K562 (cell line): ENCODE data around the gene KRT14. TPM values are rescaled to one million over a fixed set of nuclear protein-coding genes. Genes with fewer than 3 reads are reported as not detected.

Experiments
- ATAC-seq: fragments of 200-7000 bp; cut with Tn5 transposase; 3 replicates; pipeline ENCODE4 v1.9.1; 2020; ENCODE audit warnings: moderate library complexity
- BruUV-seq: library from RNA; stranded (reverse); fragments of 400-500 nt; replicated peaks from 2 replicates; lab custom pipeline; 2021; lab: Mats Ljungman, UMichigan
- CTCF ChIA-PET: fragments of 300-600 bp; formaldehyde crosslinking; extraction: SDS; loops from one replicate; lab custom pipeline; 2021; ENCODE audit warnings: low intra/inter-chr PET ratio; lab: Yijun Ruan, JAX
- POLR2A ChIA-PET: fragments of 300-600, 350-650 bp; sonication (Branson Sonifier 250); formaldehyde crosslinking; extraction: SDS; loops from one replicate; lab custom pipeline; 2021; ENCODE audit warnings: antibody characterized with exemption, inconsistent platforms; lab: Yijun Ruan, JAX
- DNase-seq, 4 experiments: peaks; one replicate each; pipeline versions ENCODE4 v3.0.0 to v3.0.0-alpha.2; 2011 to 2018; ENCODE audit warnings: low spot score in 3 of 4, mixed read lengths in 3 of 4; ENCODE audit errors: extremely low read depth in 1 of 4
- FAIRE-seq: peaks from 2 replicates; lab custom pipeline; 2011; peaks lifted over from hg19 to GRCh38; lab: Jason Lieb, UNC
- H2AFZ ChIP-seq: 2 replicates; pipeline ENCODE4 v1.6.0; 2011; ENCODE audit warnings: low read depth, low read length, control low read depth, inconsistent platforms
- H3K27ac ChIP-seq: fragments of 200-600 bp; 3 replicates; pipeline ENCODE4 v1.8.0; 2011; ENCODE audit warnings: low read depth, mild to moderate bottlenecking, control low read depth, inconsistent platforms, low read length, moderate library complexity, mixed read lengths; ENCODE audit errors: extremely low read depth
- H3K27me3 ChIP-seq, 2 experiments: fragments of 300-600 bp in 1 of 2; 2 replicates in 1 of 2; 3 replicates in 1 of 2; pipeline versions ENCODE4 v1.6.0 to v1.8.0; 2011; ENCODE audit warnings: inconsistent platforms in 2 of 2, low read length in 2 of 2, mild to moderate bottlenecking in 1 of 2, mixed read lengths in 1 of 2, moderate library complexity in 1 of 2; ENCODE audit not compliant: control insufficient read depth in 2 of 2, insufficient read depth in 2 of 2
- H3K36me3 ChIP-seq: fragments of 300-600 bp; 3 replicates; pipeline ENCODE4 v1.8.0; 2011; ENCODE audit warnings: mild to moderate bottlenecking, low read length, inconsistent platforms; ENCODE audit not compliant: control insufficient read depth, insufficient read depth
- H3K4me1 ChIP-seq, 2 experiments: fragments of 200-600 bp in 1 of 2; replicated peaks in 1 of 2; 2 replicates in 1 of 2; 3 replicates in 1 of 2; pipeline versions ENCODE4 v1.5.1 to v1.8.0; 2011; ENCODE audit warnings: inconsistent platforms in 2 of 2, low read length in 2 of 2, mild to moderate bottlenecking in 1 of 2, mixed read lengths in 1 of 2, moderate library complexity in 1 of 2; ENCODE audit not compliant: control insufficient read depth in 2 of 2, insufficient read depth in 2 of 2
- H3K4me2 ChIP-seq: 2 replicates; pipeline ENCODE4 v1.6.1; 2011; ENCODE audit warnings: low read length, control low read depth, inconsistent platforms, mixed read lengths; ENCODE audit not compliant: insufficient read depth
- H3K4me3 ChIP-seq: fragments of 200-600 bp; sonication (generic), shearing (Covaris generic); 2 replicates; pipeline ENCODE4 v1.5.1; 2016; ENCODE audit warnings: control low read depth, inconsistent platforms
- H3K79me2 ChIP-seq: fragments of 200-600 bp; 3 replicates; pipeline ENCODE4 v1.8.0; 2011; ENCODE audit warnings: low read length, inconsistent platforms; ENCODE audit not compliant: control insufficient read depth, insufficient read depth
- H3K9ac ChIP-seq, 2 experiments: 2 replicates each; pipeline versions ENCODE4 v1.6.0 to v1.6.1; 2011; ENCODE audit warnings: low read depth in 2 of 2, low read length in 2 of 2, control low read depth in 1 of 2, inconsistent platforms in 1 of 2, mild to moderate bottlenecking in 1 of 2, mixed read lengths in 1 of 2; ENCODE audit not compliant: insufficient read depth in 1 of 2
- H3K9me1 ChIP-seq: one replicate; pipeline ENCODE4 v1.6.0; 2011; ENCODE audit warnings: inconsistent platforms, mild to moderate bottlenecking, low read length, moderate library complexity; ENCODE audit not compliant: control insufficient read depth, insufficient read depth
- H3K9me3 ChIP-seq: replicated peaks from 2 replicates; pipeline ENCODE4 v1.5.1; 2011; ENCODE audit warnings: low read depth, low read length, inconsistent platforms; ENCODE audit not compliant: control insufficient read depth, insufficient read depth
- H4K20me1 ChIP-seq: replicated peaks from 2 replicates; pipeline ENCODE4 v1.6.1; 2011; ENCODE audit warnings: low read length, inconsistent platforms, mixed read lengths; ENCODE audit not compliant: control insufficient read depth, insufficient read depth
- ERF ChIP-seq: fragments of 450-650 bp; formaldehyde crosslinking; IDR thresholded peaks from 2 replicates; pipeline ENCODE4 v1.4.0; 2020; ENCODE audit warnings: mild to moderate bottlenecking, mixed read lengths
- FOXA3 ChIP-seq, 2 experiments: fragments of 450-650 bp in 1 of 2; sonication (generic) in 1 of 2; formaldehyde crosslinking; IDR thresholded peaks in 1 of 2; conservative IDR thresholded peaks in 1 of 2; 2 replicates each; pipeline versions ENCODE4 v1.4.0 to v1.8.0; 2020 to 2022; ENCODE audit warnings: mild to moderate bottlenecking in 2 of 2, missing genetic modification reagents in 1 of 2
- HES1 ChIP-seq: fragments of 450-650 bp; IDR thresholded peaks from 2 replicates; pipeline ENCODE4 v1.6.1; 2016; ENCODE audit warnings: low read depth, mild to moderate bottlenecking, moderate library complexity
- LARP7 ChIP-seq: fragments of 450-650 bp; IDR thresholded peaks from 2 replicates; pipeline ENCODE4 v1.6.1; 2016
- PPARD ChIP-seq: fragments of 250-450 bp; sonication (Bioruptor Pico); IDR thresholded peaks from 2 replicates; pipeline ENCODE4 v1.8.0; 2022; ENCODE audit warnings: inconsistent platforms, mild to moderate bottlenecking, moderate library complexity
- RBM17 ChIP-seq: fragments of 200-400 bp; formaldehyde crosslinking; IDR thresholded peaks from 2 replicates; pipeline ENCODE4 v1.6.1; 2017; ENCODE audit warnings: low read depth, mild to moderate bottlenecking, low read length, borderline replicate concordance
- ZFP36 ChIP-seq: fragments of 150-350 bp; IDR thresholded peaks from 2 replicates; pipeline ENCODE4 v1.6.1; 2018; ENCODE audit warnings: low read length, low read depth; ENCODE audit not compliant: partially characterized antibody
- ZNF57 ChIP-seq: fragments of 450-650 bp; formaldehyde crosslinking; IDR thresholded peaks from 2 replicates; pipeline ENCODE4 v1.4.0; 2020; ENCODE audit warnings: mild to moderate bottlenecking, moderate library complexity
- ZNF830 ChIP-seq: fragments of 250-450 bp; sonication (Bioruptor Pico); IDR thresholded peaks from 2 replicates; pipeline ENCODE4 v1.5.0; 2021; ENCODE audit warnings: mild to moderate bottlenecking
- WGBS: fragments of 100-300 bp; shearing (Covaris generic); methylation state at CpG from one replicate; pipeline ENCODE4 v1.1.6; 2016; ENCODE audit warnings: low coverage, mixed read lengths; ENCODE audit not compliant: insufficient coverage; ENCODE audit errors: missing lambda C conversion rate; 5-methylcytosine and 5-hydroxymethylcytosine counted together
- in situ Hi-C: fragments of 300-500 bp; cut with MboI; formaldehyde crosslinking; loops from 4 replicates; pipeline ENCODE4 v1.15.0; 2018; ENCODE audit warnings: inconsistent platforms, mixed read lengths
- intact Hi-C: fragments of 100-400 bp; cut with micrococcal nuclease; formaldehyde crosslinking; loops from 2 replicates; pipeline ENCODE4 v1.14.2; 2022
- polyA plus RNA-seq, 8 experiments: library from polyadenylated mRNA; depleted of rRNA in 4 of 8; stranded (reverse) in 5 of 8; unstranded in 3 of 8; fragments of >200 nt; fragmentation: Nextera tagmentation in 2 of 8; fragmentation: Illumina TruSeq in 1 of 8; extraction: Ambion mirVana in 2 of 8; extraction: Trizol in 1 of 8; gene quantifications; 2 replicates each; pipeline versions ENCODE4 v1.2.1 to v1.2.3, GENCODE V29; 2011 to 2014; ENCODE audit warnings: inconsistent platforms in 1 of 8, missing spikeins in 1 of 8
- total RNA-seq, 7 experiments: library from RNA; depleted of rRNA in 6 of 7; stranded (reverse); fragments of >200 nt in 6 of 7; fragmentation: Illumina TruSeq in 2 of 7; extraction: Trizol in 2 of 7; gene quantifications; 2 replicates each; pipeline versions ENCODE4 v1.2.1 to v1.2.3, GENCODE V29; 2011 to 2021; ENCODE audit warnings: low replicate concordance in 1 of 7

KRT14 gene
- total and polyA plus RNA-seq, 9 of the 15 experiments (the other 6 are each of a cell fraction or from before 2014, with no cell fraction given): 0.22 TPM; not detected in 8

DNA sequence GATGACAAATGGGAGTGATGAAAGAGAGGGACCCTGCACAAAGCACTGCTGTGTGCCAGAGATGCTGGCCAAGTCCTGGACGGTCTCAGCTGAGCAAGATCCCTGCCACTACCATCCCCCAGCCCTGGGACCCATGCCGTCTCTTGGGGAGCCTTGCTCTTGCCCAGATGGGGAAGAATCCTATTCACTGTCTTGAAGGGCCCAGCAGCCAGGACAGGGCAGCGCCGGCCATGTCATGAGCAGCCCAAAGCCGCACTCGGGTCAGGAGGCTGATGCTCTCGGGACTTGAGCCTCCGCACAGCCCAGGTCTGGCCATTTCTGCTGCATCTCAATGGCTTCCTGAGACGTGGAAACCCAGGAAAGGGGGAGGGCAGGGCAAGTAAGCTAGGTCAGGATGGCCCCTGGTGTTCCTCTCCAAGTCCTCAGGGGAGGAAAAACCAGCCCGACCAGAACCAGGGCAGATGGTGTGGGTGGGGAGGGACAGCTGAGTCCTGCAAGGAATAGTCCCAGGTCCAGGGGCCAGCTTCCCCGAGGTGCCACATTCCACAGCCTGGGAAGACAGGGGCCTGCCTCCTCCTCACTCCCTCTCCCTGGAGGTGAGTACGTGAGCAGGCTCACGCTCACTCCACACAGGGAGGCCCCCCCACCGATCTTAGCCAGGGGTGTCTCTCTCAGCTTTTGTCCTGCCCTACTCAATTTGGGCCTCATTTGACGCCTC, 50.8 kb downstream of the KRT14 start:
- 58% methylated on average over 13 of the region's 15 CpGs for whole genome bisulfite sequencing
- Histone ChIP-seq H3K9me1 (no peaks in the 10 kb centered on the region), H3K27ac (no peak overlapping the region), H2AFZ (peak overlapping the region; percentile 10; the same call in 1 of the 2 replicates), H3K4me1 (peaks cover 21 to 27% of the 10 kb centered on the region in 2 experiments), H3K9me3 (no peaks in the 10 kb centered on the region), H3K9ac (no peak overlapping the region), H3K4me2 (no peak overlapping the region), H3K79me2 (no peaks in the 10 kb centered on the region), H3K4me3 (no peak overlapping the region), H3K36me3 (no peaks in the 10 kb centered on the region), H4K20me1 (no peaks in the 10 kb centered on the region), H3K27me3 (no peaks in the 10 kb centered on the region)
- no peak for ATAC-seq
- POLR2A ChIA-PET: interaction anchor here (0.5 to 1.5 kb wide), 2 partner anchors 143 to 166 kb away, joined by 3 to 4 read pairs; partner anchors contain the start of gene KRT33B
- in situ Hi-C loops (no loop called here), intact Hi-C loops (no loop called here)
- no peak for DNase-seq
- FAIRE-seq: no peak
- CTCF ChIA-PET: no interaction called here
- TF ChIP-seq RBM17: no peak
- no peak for TF ChIP-seq ZFP36
- TF ChIP-seq FOXA3 (CRISPR knock-in tag; conservative IDR thresholded peaks at IDR 0.05 in 1 of 2, IDR thresholded peaks at IDR 0.05 in 1 of 2): no peak
- no peak for TF ChIP-seq HES1
- TF ChIP-seq ZNF57 (CRISPR knock-in tag): no peak
- TF ChIP-seq LARP7: no peak
- no peak for TF ChIP-seq PPARD
- no peak for TF ChIP-seq ERF (CRISPR knock-in tag)
- no peak for TF ChIP-seq ZNF830 (CRISPR knock-in tag)
- no TSS peak for BruUV-seq
